ENCODE data around the gene PITRM1.
"Not testable (repeated sequence)": the region's sequence is repeated elsewhere in the genome, so short reads cannot be mapped to it uniquely, and the experiment has no call there.

The PITRM1 gene

DNA sequence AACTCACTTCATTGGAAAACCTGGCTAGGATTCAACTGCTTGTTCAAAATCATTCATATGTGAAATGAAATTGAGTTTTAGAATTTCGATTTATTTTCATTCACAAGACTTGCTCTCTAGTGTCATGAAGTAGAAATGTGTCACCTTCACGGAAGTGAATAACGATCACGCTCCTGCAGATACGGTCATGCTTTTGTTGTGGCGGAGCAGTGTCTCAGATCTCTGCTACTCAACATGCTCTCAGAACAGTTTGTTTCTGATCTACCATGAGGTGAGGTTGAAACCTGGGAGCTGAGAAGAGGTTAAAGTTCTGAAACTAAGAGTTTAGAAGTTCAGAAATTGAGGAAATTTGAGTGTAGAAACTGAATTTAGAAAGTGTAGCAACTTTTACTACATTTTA is 13.8 kb upstream of the PITRM1 start:
- Histone ChIP-seq H3K27me3 (ENCODE audit: control insufficient read depth, insufficient read depth, low read length, poor library complexity, severe bottlenecking) (no peaks in the 10 kb centered on the region), H3K36me3 (ENCODE audit: control insufficient read depth, insufficient read depth, low read length) (no peaks in the 10 kb centered on the region), H3K4me1 (ENCODE audit: control insufficient read depth, insufficient read depth, low read length) (no peaks in the 10 kb centered on the region), H3K27ac (ENCODE audit: insufficient read depth, low read depth, low read length, poor library complexity, severe bottlenecking) (no peak overlapping the region), H3K4me3 (ENCODE audit: insufficient read depth, low read depth, low read length) (no peak overlapping the region), H3K9me3 (ENCODE audit: control insufficient read depth, low read length) (no peaks in the 10 kb centered on the region)
- WGBS, 2 experiments, result 92 to 95% methylated on average over 6 of the region's 6 CpGs

DNA sequence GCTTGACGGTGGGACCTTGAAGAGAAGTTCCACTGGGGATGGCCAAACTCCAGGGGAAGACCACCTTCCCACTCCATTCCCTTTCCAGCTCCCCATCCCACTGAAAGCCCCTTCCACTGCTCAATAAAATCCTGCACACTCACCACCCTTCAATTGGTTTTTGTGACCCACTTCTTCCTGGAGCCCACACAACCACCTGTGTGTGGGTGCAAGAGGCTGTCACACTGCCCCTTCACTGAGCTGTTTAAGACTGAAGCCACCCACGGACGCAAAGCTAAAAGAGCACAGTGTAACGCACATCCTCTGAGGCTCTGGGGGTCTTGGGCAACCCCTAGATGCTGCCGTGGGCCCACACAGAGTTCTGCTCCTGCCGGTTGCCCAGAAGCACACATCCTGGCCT is 12.8 kb upstream of the PITRM1 start:
- Histone ChIP-seq H3K27me3 (ENCODE audit: control insufficient read depth, insufficient read depth, low read length, poor library complexity, severe bottlenecking) (no peaks in the 10 kb centered on the region), H3K27ac (ENCODE audit: insufficient read depth, low read depth, low read length, poor library complexity, severe bottlenecking) (no peak overlapping the region), H3K4me3 (ENCODE audit: insufficient read depth, low read depth, low read length) (no peak overlapping the region), H3K9me3 (ENCODE audit: control insufficient read depth, low read length) (no peaks in the 10 kb centered on the region), H3K4me1 (ENCODE audit: control insufficient read depth, insufficient read depth, low read length) (no peaks in the 10 kb centered on the region), H3K36me3 (ENCODE audit: control insufficient read depth, insufficient read depth, low read length) (no peaks in the 10 kb centered on the region)
- WGBS, 2 experiments, result 92 to 96% methylated on average over 6 of the region's 6 CpGs

DNA sequence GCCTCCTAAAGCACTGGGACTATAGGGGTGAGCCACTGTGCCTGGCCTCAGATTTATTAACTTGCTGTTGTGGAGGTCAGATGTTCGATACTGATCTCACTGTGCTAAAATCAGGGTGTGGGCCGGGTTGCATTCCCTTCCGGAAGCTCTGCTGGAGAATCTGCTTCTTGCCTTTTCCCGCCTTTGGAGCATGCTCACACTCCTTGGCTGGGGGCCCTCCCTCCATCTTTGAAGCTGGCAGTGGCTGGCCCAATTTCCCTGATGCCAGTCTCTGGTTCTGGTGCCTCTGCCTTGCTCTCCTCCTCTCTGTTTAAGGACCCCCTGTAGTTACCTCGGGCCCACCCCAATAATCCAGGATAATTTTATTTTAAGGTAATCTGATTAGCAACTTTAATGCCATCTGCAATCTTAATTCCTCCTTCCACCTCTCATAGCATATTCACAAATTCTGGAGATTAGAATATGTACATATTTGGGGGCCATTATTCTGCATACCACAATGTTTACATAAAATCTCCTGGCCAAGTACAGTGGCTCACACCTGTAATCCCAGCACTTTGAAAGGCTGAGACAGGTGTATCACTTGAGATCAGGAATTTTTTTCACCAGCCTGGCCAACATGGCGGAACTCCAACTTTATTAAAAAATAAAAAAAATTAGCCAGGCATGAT is 7.9 kb upstream of the PITRM1 start:
- Histone ChIP-seq H3K4me1 (ENCODE audit: control insufficient read depth, insufficient read depth, low read length) (no peaks in the 10 kb centered on the region), H3K4me3 (ENCODE audit: insufficient read depth, low read depth, low read length) (no peak overlapping the region), H3K9me3 (ENCODE audit: control insufficient read depth, low read length) (no peaks in the 10 kb centered on the region), H3K27me3 (ENCODE audit: control insufficient read depth, insufficient read depth, low read length, poor library complexity, severe bottlenecking) (no peaks in the 10 kb centered on the region), H3K27ac (ENCODE audit: insufficient read depth, low read depth, low read length, poor library complexity, severe bottlenecking) (no peak overlapping the region), H3K36me3 (ENCODE audit: control insufficient read depth, insufficient read depth, low read length) (no peaks in the 10 kb centered on the region)
- WGBS, 2 experiments, result 92% methylated on average over 5 to 6 of the region's 6 CpGs

DNA sequence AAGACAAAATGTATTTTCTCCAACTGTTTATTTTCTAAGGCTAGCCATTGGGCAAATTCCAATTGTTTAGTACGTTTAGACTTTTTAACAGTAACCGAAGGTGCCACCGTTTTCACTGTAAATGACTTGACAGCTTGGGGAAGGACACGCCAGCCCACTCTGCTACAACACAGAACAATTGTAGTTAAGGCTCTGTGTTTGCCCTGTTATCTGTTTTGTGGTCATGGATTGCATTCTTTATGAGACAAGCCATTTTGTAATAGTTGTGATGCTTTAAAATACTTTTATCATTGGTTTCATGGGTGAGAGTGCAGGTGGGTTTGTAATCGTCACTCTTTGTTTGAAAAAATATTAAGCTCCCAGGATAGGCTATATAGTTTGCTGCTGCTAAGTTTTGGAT is 6.6 kb upstream of the PITRM1 start:
- Histone ChIP-seq H3K27me3 (ENCODE audit: control insufficient read depth, insufficient read depth, low read length, poor library complexity, severe bottlenecking) (no peaks in the 10 kb centered on the region), H3K4me3 (ENCODE audit: insufficient read depth, low read depth, low read length) (no peak overlapping the region), H3K9me3 (ENCODE audit: control insufficient read depth, low read length) (no peaks in the 10 kb centered on the region), H3K36me3 (ENCODE audit: control insufficient read depth, insufficient read depth, low read length) (no peaks in the 10 kb centered on the region), H3K27ac (ENCODE audit: insufficient read depth, low read depth, low read length, poor library complexity, severe bottlenecking) (no peak overlapping the region), H3K4me1 (ENCODE audit: control insufficient read depth, insufficient read depth, low read length) (no peaks in the 10 kb centered on the region)
- 93 to 96% methylated on average over 5 of the region's 5 CpGs for WGBS, 2 experiments

DNA sequence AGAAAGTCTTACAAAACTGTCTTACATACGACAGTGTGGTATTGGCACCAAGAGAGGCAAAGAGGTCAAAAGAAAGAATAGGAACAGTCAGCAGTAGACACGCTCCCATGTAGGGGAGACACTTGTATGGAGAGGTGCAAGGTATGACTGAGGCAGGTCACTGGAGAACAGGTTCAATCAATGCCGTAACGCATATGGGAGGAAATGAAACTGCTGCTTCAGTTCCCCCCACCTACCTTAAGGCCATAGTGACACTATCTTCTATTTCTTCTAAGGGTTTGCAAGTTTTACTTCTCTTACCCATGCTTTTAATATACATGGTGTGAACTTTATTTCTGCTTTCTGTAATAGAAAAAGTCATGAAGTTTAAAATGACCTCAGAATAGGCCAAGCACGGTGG is 5.5 kb upstream of the PITRM1 start:
- WGBS, 2 experiments, result 93 to 98% methylated on average over 5 of the region's 5 CpGs
- no peaks in the 10 kb centered on the region for H3K36me3 ChIP-seq (ENCODE audit: control insufficient read depth, insufficient read depth, low read length)
- H3K27me3 ChIP-seq (ENCODE audit: control insufficient read depth, insufficient read depth, low read length, poor library complexity, severe bottlenecking), result no peaks in the 10 kb centered on the region
- no peaks in the 10 kb centered on the region for H3K4me1 ChIP-seq (ENCODE audit: control insufficient read depth, insufficient read depth, low read length)
- H3K9me3 ChIP-seq (ENCODE audit: control insufficient read depth, low read length), result no peaks in the 10 kb centered on the region
- no peak overlapping the region for H3K27ac ChIP-seq (ENCODE audit: insufficient read depth, low read depth, low read length, poor library complexity, severe bottlenecking)
- H3K4me3 ChIP-seq (ENCODE audit: insufficient read depth, low read depth, low read length), result no peak overlapping the region

DNA sequence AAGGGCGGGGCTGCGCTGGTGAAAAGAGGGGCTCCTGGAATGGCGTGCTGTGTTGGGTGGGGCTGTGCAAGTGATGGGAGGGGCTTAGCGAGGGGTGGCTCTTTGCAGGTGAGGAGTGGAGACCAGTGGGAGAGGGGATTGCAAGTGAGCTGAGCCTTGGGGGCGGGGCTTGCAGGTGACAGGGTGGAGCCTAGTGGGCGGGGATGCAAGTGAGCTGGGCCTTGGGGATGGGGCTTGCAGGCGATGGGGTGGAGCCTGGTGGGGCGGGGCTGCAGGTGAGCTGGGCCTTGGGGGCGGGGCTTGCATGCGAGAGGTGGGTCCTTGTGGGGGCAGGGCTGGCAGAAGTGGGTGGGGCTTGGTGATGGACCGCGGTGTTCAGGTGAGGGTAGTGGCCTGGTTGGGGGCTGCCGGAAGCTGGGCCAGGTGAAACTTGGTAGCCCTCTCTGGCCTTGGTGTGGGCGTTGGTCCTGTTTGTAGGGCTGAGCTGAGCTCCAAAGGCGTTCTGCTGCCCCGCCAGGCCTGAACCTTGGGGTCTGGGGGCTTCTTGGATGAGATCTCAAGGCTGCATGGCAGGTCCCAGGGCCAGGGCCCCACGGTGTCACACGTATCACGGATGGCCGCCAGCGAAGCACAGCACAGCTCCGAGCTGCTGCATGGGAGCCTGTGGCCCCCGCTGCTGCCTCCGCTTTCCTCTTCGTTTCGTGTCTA is 743 bp upstream of the PITRM1 start:
- H3K27me3 ChIP-seq (ENCODE audit: control insufficient read depth, insufficient read depth, low read length, poor library complexity, severe bottlenecking), result no peaks in the 10 kb centered on the region
- H3K9me3 ChIP-seq (ENCODE audit: control insufficient read depth, low read length), result no peaks in the 10 kb centered on the region
- H3K4me3 ChIP-seq (ENCODE audit: insufficient read depth, low read depth, low read length), result peak overlapping the region; percentile 35
- WGBS, 2 experiments, result 54 to 56% methylated on average over 26 of the region's 26 CpGs
- no peak overlapping the region for H3K27ac ChIP-seq (ENCODE audit: insufficient read depth, low read depth, low read length, poor library complexity, severe bottlenecking)
- H3K36me3 ChIP-seq (ENCODE audit: control insufficient read depth, insufficient read depth, low read length), result no peaks in the 10 kb centered on the region
- H3K4me1 ChIP-seq (ENCODE audit: control insufficient read depth, insufficient read depth, low read length), result peaks cover 4% of the 10 kb centered on the region

DNA sequence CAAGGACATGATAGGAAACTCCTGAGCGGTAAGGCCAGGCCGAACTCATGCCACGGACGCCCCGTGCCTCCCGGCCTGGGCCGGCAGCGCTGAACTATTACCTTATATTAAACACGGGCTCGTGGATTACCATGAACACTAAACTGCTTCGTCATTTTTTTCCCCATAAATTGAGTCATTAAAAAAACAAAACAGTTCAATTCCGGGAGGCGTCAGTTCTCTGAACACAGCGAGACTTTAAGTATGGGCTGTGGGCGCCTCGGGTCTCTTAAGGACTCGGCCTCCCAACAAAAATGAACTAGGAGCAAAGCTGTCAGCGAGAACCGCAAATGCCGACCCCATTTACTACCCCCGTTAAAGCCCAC is 519 bp downstream of the PITRM1 start:
- H3K9me3 ChIP-seq (ENCODE audit: control insufficient read depth, low read length), result no peaks in the 10 kb centered on the region
- no peaks in the 10 kb centered on the region for H3K27me3 ChIP-seq (ENCODE audit: control insufficient read depth, insufficient read depth, low read length, poor library complexity, severe bottlenecking)
- 9 to 11% methylated on average over 21 of the region's 21 CpGs for WGBS, 2 experiments
- no peak overlapping the region for H3K27ac ChIP-seq (ENCODE audit: insufficient read depth, low read depth, low read length, poor library complexity, severe bottlenecking)
- peaks cover 1% of the 10 kb centered on the region for H3K36me3 ChIP-seq (ENCODE audit: control insufficient read depth, insufficient read depth, low read length)
- peaks cover 4% of the 10 kb centered on the region for H3K4me1 ChIP-seq (ENCODE audit: control insufficient read depth, insufficient read depth, low read length)
- H3K4me3 ChIP-seq (ENCODE audit: insufficient read depth, low read depth, low read length), result peak overlapping the region; percentile 85

DNA sequence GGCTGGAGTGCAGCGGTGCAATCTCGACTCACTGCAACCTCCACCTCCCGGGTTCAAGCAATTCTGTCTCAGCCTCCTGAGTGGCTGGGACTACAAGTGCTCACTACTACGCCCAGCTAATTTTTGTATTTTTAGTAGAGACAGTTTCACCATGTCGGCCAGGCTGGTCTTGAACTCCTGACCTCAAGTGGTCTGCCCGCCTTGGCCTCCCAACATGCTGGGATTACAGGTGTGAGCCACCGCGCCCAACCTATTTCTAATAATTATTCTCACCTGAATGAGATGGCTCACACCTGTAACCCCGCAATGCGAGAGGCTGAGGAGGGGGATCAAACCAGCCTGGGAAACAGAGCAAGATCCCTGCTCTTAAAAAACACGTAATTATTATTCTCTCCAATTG is 1.1 kb downstream of the PITRM1 start:
- H3K36me3 ChIP-seq (ENCODE audit: control insufficient read depth, insufficient read depth, low read length); H3K9me3 ChIP-seq (ENCODE audit: control insufficient read depth, low read length); H3K4me1 ChIP-seq (ENCODE audit: control insufficient read depth, insufficient read depth, low read length); H3K27me3 ChIP-seq (ENCODE audit: control insufficient read depth, insufficient read depth, low read length, poor library complexity, severe bottlenecking); H3K27ac ChIP-seq (ENCODE audit: insufficient read depth, low read depth, low read length, poor library complexity, severe bottlenecking): not testable (repeated sequence)
- peak overlapping the region; percentile 85 for H3K4me3 ChIP-seq (ENCODE audit: insufficient read depth, low read depth, low read length)
- 92 to 95% methylated on average over 10 to 11 of the region's 11 CpGs for WGBS, 2 experiments

DNA sequence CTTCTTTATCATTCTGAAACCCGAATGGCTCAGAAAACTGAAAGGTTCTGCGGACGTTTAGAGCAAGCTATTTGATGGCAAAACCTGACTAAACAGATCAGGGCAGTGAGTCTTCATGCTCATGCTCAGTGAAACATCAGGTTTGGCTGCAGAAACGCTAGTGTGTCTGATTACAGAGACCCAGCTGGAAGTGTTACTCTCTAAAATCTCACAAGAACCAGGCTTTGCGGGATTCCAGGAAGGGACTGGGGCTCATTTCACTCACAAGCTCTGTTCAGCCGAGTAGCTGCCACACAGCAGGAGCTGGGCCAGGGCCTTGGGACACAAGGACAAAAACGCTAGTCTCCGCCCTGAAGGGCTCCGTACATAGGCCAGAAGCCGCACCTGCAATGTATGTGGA is 2.9 kb downstream of the PITRM1 start:
- H3K27me3 ChIP-seq (ENCODE audit: control insufficient read depth, insufficient read depth, low read length, poor library complexity, severe bottlenecking), result no peaks in the 10 kb centered on the region
- H3K4me3 ChIP-seq (ENCODE audit: insufficient read depth, low read depth, low read length), result no peak overlapping the region
- peaks cover 4% of the 10 kb centered on the region for H3K36me3 ChIP-seq (ENCODE audit: control insufficient read depth, insufficient read depth, low read length)
- 89 to 91% methylated on average over 10 of the region's 10 CpGs for WGBS, 2 experiments
- H3K4me1 ChIP-seq (ENCODE audit: control insufficient read depth, insufficient read depth, low read length), result peaks cover 4% of the 10 kb centered on the region
- H3K27ac ChIP-seq (ENCODE audit: insufficient read depth, low read depth, low read length, poor library complexity, severe bottlenecking), result no peak overlapping the region
- no peaks in the 10 kb centered on the region for H3K9me3 ChIP-seq (ENCODE audit: control insufficient read depth, low read length)

DNA sequence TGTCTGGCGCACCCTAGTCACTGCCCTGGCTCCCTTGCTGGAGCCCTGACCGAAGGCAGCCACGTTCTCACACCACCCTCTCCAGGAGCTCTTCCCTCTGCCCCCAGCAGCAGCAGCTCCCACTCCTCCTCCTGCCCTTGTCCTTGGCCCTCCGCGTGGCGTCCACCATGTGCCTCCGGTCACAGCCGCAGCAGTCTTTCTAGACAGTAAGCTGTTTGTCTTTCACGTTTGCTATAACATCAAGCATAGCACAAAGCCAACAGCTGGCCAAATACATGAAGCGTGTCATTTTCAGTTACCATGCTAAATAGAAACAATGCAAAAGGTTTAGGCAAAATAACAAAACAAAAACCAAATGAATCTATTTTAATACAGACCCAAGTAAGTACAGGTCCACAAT is 3.3 kb downstream of the PITRM1 start:
- no peak overlapping the region for H3K4me3 ChIP-seq (ENCODE audit: insufficient read depth, low read depth, low read length)
- WGBS, 2 experiments, result 95 to 98% methylated on average over 10 of the region's 10 CpGs
- H3K4me1 ChIP-seq (ENCODE audit: control insufficient read depth, insufficient read depth, low read length), result peaks cover 4% of the 10 kb centered on the region
- H3K27me3 ChIP-seq (ENCODE audit: control insufficient read depth, insufficient read depth, low read length, poor library complexity, severe bottlenecking), result no peaks in the 10 kb centered on the region
- H3K27ac ChIP-seq (ENCODE audit: insufficient read depth, low read depth, low read length, poor library complexity, severe bottlenecking), result no peak overlapping the region
- peaks cover 4% of the 10 kb centered on the region for H3K36me3 ChIP-seq (ENCODE audit: control insufficient read depth, insufficient read depth, low read length)
- H3K9me3 ChIP-seq (ENCODE audit: control insufficient read depth, low read length), result no peaks in the 10 kb centered on the region

Measured in ectodermal cell (in vitro differentiated cells).